ENCODE data around the gene LRP1-AS. TPM values are rescaled to one million over a fixed set of nuclear protein-coding genes. Genes with fewer than 3 reads are reported as not detected.

LRP1-AS gene
- total RNA-seq, 6 experiments from 2014 or later = not detected

- no peak for DNase-seq
- no peak for ATAC-seq
- WGBS (ENCODE audit: insufficient coverage, low coverage, low lambda C conversion rate, missing lambda C conversion rate) = 80% methylated on average over 5 of the region's 5 CpGs
- no peak overlapping the region for H3K4me3 ChIP-seq
- H3K4me1 ChIP-seq = no peaks in the 10 kb centered on the region
- H3K36me3 ChIP-seq = peaks cover 2 to 97% (median 62%) of the 10 kb centered on the region in 4 donors
- intact Hi-C loops (cut with DNase I) = loop anchor here (5.0 kb wide), 2 partner anchors 54 to 59 kb away; partner anchors contain the start of gene LRP1 (in 1 of the 2)
- no peaks in the 10 kb centered on the region for H3K9me3 ChIP-seq
- TF ChIP-seq POLR2A (IDR thresholded peaks at IDR 0.05) = no peak
- TF ChIP-seq CTCF (IDR thresholded peaks at IDR 0.05) = no peak
- no peak overlapping the region for H3K27ac ChIP-seq
- no peaks in the 10 kb centered on the region for H3K27me3 ChIP-seq
These were observed 34.2 kb upstream of the LRP1-AS start for GRCh38 chr12:57181561-57182155.

- ATAC-seq (no peak), DNase-seq (peak in 1 of 3 donors; percentile 51)
- TF ChIP-seq CTCF (IDR thresholded peaks at IDR 0.05) = no peak
- TF ChIP-seq POLR2A (IDR thresholded peaks at IDR 0.05) = no peak
- 61% methylated on average over 5 of the region's 9 CpGs for WGBS (ENCODE audit: insufficient coverage, low coverage, low lambda C conversion rate, missing lambda C conversion rate)
- Histone ChIP-seq H3K4me3 (no peak overlapping the region), H3K27ac (no peak overlapping the region), H3K9me3 (no peaks in the 10 kb centered on the region), H3K27me3 (no peaks in the 10 kb centered on the region), H3K36me3 (peaks cover 0 to 97% (median 63%) of the 10 kb centered on the region in 4 donors), H3K4me1 (no peaks in the 10 kb centered on the region)
- intact Hi-C loops (cut with DNase I) = loop anchor here (5.0 kb wide), 2 partner anchors 54 to 59 kb away; partner anchors contain the start of gene LRP1 (in 1 of the 2)
These were observed 33.7 kb upstream of the LRP1-AS start for GRCh38 chr12:57181072-57181471.

GRCh38 chr12:57180321-57180989 is 33.0 kb upstream of the LRP1-AS start:
- ATAC-seq (no peak), DNase-seq (peak in 1 of 3 donors; percentile 51)
- TF ChIP-seq CTCF (IDR thresholded peaks at IDR 0.05) = no peak
- TF ChIP-seq POLR2A (IDR thresholded peaks at IDR 0.05) = no peak
- H3K36me3 ChIP-seq = peaks cover 0 to 97% (median 63%) of the 10 kb centered on the region in 4 donors
- no peak overlapping the region for H3K27ac ChIP-seq
- no peaks in the 10 kb centered on the region for H3K27me3 ChIP-seq
- no peaks in the 10 kb centered on the region for H3K9me3 ChIP-seq
- no peaks in the 10 kb centered on the region for H3K4me1 ChIP-seq
- H3K4me3 ChIP-seq = no peak overlapping the region
- WGBS (ENCODE audit: insufficient coverage, low coverage, low lambda C conversion rate, missing lambda C conversion rate) = 90% methylated on average over 2 of the region's 20 CpGs
- intact Hi-C loops (cut with DNase I) = loop anchor here (5.0 kb wide), 2 partner anchors 53 to 58 kb away; partner anchors contain the start of gene LRP1 (in 1 of the 2)

GRCh38 chr12:57179331-57180086 is 32.1 kb upstream of the LRP1-AS start:
- no peak for TF ChIP-seq CTCF (IDR thresholded peaks at IDR 0.05)
- ATAC-seq (no peak), DNase-seq (peak in 1 of 3 donors; percentile 54)
- intact Hi-C loops (cut with DNase I) = loop anchor here (5.0 kb wide), 2 partner anchors 52 to 57 kb away; partner anchors contain the start of gene LRP1 (in 1 of the 2)
- H3K4me1 ChIP-seq = no peaks in the 10 kb centered on the region
- no peak overlapping the region for H3K27ac ChIP-seq
- H3K36me3 ChIP-seq = peaks cover 0 to 96% (median 64%) of the 10 kb centered on the region in 4 donors
- 87% methylated on average over 12 of the region's 27 CpGs for WGBS (ENCODE audit: insufficient coverage, low coverage, low lambda C conversion rate, missing lambda C conversion rate)
- H3K9me3 ChIP-seq = no peaks in the 10 kb centered on the region
- no peak overlapping the region for H3K4me3 ChIP-seq
- H3K27me3 ChIP-seq = no peaks in the 10 kb centered on the region
